ENCODE measurements around the gene MAGED4.
"Not testable (repeated sequence)": the region's sequence is repeated elsewhere in the genome, so short reads cannot be mapped to it uniquely, and the experiment has no call there.

MAGED4 gene, protein sequence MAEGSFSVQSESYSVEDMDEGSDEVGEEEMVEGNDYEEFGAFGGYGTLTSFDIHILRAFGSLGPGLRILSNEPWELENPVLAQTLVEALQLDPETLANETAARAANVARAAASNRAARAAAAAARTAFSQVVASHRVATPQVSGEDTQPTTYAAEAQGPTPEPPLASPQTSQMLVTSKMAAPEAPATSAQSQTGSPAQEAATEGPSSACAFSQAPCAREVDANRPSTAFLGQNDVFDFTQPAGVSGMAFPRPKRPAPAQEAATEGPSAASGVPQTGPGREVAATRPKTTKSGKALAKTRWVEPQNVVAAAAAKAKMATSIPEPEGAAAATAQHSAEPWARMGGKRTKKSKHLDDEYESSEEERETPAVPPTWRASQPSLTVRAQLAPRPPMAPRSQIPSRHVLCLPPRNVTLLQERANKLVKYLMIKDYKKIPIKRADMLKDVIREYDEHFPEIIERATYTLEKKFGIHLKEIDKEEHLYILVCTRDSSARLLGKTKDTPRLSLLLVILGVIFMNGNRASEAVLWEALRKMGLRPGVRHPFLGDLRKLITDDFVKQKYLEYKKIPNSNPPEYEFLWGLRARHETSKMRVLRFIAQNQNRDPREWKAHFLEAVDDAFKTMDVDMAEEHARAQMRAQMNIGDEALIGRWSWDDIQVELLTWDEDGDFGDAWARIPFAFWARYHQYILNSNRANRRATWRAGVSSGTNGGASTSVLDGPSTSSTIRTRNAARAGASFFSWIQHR

DNA sequence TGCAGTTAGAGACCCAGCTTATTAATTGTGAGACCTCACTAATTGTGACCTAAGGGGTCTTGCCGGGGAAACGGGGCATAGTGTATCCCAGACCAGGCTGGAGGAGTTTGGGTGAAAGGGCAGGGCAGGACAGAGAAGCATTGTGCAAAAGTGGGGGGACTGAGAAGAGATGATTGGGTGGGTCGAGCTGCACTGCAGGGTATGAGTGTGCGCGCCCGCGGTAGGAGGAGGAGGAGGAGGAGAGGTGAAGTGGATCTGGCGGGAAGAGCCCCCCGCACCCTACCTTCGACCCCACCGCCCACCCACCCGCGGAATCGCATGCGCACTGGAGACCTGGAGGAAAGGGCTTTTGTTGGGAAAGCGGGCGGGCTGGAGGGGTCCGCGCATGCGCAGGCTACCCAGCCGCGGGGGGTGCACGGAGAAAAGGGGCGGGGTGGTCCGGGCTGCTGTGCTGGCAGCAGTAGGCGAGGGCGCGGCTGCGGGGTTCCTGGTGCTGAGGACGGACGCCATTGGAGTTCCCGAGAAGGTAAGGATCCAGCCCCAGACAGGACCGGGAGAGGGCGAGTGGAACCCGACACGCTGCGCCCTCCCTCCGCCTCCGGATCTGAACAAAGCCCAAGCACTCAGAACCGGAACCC lies at the start of gene MAGED4:
TSS of gene MAGED4 (plus strand) at position 449 of the 638 bp plus-strand sequence. CDS start 1,035 bp downstream, outside the sequence.
- not testable (repeated sequence) for DNase-seq (ENCODE audit: low spot score)

DNA sequence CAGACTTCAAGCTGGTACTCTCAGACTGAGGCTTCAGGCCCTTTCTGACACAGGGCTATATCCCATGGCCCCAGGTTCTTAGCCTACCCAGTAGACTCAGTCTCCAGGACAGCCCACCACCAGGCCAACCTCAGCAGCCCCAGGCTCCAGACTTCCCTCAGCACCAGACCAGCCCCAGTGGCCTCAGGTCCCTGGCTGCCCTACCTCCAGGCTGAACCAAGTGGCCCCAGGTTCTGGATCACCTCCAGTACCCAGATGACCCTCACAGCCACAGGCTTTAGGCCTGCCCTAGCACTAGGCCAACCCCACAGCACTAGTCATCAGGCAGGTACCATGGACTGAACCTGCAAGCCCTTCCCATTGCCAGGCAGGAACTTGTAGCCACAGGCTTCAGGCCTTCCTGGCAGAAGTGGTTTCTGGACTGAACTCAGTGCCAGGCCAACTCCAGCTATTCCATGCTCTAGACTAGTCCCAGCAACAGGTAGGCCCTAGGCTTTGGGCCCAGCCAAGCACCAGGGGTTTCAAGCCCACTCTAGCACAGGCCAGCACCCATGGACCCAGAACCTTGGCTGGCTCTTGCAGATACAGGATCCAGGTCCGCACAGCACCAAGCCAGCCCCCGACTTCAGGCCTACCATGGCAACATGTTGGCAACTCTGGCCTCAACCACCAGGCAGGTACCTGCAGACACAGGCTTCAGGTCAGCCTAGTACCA lies 45.7 kb upstream of the MAGED4 start:
- DNase-seq (ENCODE audit: low spot score) = no peak

DNA sequence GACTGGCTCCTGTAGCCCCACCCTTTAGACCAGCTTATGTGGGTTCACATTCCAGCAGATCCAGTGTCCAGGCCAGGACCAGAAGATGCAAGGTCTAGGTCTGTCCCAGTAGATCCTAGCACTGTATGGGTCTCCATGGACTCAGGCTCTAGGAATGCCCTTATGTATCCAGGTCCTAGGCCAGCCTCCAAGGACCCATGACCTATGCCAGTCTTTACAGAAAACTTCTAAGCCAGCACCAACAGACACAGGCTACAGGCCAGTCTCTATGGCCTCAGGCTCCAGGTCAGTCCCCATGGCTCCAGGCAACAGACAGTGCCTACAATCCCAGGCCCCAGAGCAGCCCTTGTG lies 45.2 kb upstream of the MAGED4 start:
- no peak for DNase-seq (ENCODE audit: low spot score)

DNA sequence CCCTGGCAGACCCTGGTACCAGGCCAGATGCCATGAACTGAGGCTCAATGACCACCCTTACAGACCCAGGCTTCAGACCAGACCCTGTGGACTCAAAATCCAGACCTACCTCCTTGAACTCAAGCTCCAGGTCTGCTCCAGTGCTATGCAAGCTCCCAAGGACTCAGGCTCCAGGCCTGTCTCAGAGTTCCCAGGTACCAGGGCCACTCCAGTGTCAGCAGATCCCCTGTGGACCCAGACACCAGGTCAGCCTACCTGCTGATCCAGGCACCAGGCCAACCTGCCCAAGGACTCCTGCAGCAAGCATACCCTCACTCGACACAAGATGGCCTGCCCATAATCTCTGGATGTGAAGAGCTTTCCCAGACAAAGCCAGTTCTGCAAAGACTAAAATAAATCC lies 44.7 kb upstream of the MAGED4 start:
- DNase-seq (ENCODE audit: low spot score) = no peak

DNA sequence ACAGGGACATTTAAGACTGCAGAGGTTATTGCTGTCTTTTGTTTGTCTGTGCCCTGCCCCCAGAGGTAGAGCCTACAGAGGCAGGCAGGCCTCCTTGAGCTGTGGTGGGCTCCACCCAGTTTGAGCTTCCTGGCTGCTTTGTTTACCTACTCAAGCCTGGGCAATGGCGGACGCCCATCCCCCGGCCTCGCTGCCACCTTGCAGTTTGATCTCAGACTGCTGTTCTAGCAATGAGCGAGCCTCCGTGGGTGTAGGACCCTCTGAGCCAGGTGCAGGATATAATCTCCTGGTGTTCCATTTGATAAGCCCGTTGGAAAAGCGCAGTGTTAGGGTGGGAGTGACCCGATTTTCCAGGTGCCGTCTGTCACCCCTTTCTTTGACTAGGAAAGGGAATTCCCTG lies 34.0 kb upstream of the MAGED4 start:
- not testable (repeated sequence) for DNase-seq (ENCODE audit: low spot score)

DNA sequence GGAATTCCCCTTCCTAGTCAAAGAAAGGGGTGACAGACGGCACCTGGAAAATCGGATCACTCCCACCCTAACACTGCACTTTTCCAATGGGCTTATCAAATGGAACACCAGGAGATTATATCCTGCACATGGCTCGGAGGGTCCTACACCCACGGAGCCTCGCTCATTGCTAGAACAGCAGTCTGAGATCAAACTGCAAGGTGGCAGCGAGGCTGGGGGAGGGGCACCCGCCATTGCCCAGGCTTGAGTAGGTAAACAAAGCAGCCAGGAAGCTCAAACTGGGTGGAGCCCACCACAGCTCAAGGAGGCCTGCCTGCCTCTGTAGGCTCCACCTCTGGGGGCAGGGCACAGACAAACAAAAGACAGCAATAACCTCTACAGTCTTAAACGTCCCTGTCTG lies 24.5 kb upstream of the MAGED4 start:
- not testable (repeated sequence) for DNase-seq (ENCODE audit: low spot score)

DNA sequence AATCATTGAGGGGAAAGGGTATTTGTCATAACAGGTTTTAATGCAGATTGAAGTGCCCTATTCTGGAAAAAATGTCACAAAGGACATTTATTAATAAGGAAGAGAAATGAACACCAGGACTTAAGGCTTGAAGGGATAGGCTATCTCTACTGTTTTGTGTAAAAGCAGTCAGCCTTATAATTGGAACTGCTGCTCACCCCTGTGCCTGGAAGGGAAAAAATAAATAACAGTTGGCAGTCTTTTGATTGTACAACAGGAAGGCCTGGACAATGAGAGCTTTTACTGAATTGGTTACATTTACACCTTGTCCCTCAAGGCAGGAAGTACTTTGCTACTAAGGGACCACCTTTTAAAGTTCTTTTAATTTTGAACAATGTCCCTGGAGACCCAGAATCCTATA lies 17.8 kb upstream of the MAGED4 start:
- DNase-seq (ENCODE audit: low spot score) = no peak

DNA sequence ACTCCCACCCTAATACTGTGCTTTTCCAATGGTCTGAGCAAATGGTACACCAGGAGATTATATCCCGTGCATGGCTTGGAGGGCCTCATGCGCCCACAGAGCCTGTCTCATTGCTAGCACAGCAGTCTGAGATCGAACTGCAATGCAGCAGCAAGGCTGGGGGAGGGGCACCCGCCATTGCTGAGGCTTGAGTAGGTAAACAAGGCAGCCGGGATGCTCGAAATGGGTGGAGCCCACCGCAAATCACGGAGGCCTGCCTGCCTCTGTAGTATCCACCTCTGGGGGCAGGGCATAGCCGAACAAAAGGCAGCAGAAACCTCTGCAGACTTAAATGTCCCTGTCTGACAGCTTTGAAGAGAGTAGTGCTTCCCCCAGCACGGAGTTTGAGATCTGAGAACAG lies 13.6 kb upstream of the MAGED4 start:
- not testable (repeated sequence) for DNase-seq (ENCODE audit: low spot score)

DNA sequence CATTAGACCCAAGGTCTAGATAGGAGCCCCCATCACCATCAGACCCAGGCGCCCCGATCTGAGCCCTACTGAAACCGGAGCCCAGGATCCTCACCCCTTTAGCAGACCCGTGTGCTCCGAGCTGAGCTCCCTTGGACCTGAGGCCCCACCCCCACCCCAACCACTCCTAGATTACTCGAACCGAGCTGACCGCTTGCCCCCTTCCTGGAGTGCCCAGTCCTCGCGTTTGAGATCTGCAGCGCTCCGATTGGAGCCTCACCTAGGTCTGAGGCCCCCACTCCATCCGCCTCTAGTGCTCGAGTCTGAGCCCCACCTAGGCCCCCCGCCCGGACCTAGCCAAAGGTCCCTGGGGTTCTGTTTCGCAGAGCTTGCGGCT lies 378 bp downstream of the MAGED4 start:
- not testable (repeated sequence) for DNase-seq (ENCODE audit: low spot score)

DNA sequence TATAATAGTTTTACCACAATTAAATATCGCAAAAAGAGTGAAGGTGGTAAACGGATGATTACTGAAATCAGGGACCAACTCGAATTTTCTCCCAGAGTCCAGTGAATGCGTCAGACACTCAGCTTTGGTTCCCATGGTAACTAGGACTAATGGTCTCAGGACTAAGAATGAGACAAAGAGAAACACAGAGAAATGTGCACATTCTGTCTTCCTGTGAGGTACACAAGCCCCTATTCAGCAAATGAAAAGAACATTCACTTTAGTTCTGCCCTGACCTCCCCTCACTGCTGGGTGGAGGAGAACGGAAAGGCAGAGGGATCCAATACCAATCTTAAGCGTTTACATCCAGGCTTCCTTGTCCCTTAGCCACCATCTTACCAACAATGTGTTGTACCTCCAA lies 26.7 kb downstream of the MAGED4 start:
- DNase-seq (ENCODE audit: low spot score) = not testable (repeated sequence)

DNA sequence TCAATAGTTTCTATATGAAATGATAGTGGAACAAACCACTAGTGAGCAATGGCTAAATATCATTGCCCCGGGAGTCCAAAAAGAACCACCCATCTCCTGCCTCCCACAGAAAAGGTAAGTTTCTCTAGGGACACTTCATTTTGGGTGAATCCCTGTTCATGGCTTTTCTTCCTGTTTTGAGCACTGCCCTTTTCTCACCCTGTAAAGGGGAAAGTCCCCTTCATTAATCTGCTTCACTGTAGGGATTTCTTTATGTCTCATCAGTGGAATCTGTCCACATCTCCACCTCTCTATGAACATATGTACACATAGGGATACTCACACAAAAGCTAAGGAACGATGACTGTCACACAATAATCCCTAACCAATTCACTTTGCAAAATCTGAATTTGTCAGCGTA lies 28.6 kb downstream of the MAGED4 start:
- no peak for DNase-seq (ENCODE audit: low spot score)

DNA sequence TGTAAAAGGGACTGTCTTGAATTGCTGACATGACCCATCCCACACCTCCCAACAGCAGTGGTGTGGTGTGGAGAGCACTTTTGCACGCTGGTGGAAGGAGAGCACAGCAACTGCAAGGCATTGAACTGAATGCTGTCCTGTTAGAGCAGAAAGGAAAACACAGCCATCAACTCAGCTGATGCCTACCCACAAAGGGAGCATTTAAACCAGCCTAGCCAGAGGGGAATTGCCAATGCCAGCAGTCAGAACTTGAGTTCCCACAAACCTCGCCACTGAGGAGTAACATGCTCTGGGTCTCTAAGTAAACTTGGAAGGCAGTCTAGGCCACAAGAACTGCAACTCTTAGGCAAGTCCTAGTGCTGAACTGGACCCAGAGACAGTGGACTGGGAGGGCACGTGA lies 31.9 kb downstream of the MAGED4 start:
- DNase-seq (ENCODE audit: low spot score) = no peak

DNA sequence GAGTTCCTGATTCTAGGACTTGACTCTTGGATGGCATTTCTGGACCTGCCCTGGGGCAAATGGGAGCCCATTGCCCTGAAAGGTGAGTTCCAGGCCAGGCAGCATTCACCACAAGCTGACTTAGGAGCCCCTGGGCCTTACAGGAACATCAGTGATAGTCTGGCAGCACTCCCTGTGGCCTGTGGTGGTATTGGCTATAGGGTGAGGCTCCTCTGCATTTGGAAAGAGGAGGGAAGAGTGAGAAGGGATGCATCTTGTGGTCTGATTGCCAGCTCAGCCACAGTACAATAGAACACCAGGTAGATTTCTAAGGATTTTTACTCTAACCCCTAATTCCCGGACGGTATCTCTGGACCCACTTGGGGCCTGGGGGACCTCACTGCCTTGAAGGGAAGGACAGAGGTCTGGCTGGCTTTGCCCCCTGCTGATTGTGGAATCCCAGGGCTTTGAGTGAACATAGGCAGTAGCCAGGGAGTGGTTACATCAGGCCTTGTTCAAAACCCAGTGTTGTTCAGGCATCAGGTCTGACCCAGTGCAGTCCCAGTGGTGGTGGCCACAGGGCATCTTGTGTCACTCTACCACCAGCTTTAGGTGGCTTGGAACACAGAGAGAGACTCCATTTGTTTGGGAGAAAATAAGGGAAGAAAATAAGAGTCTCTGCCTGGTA lies 32.9 kb downstream of the MAGED4 start:
- no peak for DNase-seq (ENCODE audit: low spot score)

DNA sequence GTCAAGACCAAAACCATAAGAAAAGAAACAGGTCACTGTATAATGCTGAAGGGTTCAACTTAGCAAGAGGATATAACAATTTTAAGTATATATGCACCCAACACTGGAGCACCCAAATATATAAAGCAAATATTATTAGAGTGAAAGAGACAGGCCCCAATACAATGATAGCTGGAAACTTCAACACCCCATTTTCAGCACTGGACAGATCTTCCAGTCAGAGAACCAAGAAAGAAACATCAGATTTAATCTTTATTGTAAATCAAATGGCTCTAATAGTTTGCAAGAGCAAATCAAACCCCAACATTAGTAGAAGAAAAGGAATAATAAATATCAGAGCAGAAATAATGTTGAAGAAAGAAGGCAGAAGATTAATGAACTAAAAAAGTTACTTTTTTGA lies 36.2 kb downstream of the MAGED4 start:
- no peak for DNase-seq (ENCODE audit: low spot score)
